Activated CD4-positive, alpha-beta memory T cell treated with anti-CD3 and anti-CD28 coated beads, Interleukin-2, amount 10 ng/mL, durations not matched to agents 7 days and 5 days (primary cell): ENCODE results near the gene NNAT. TPM values are rescaled to one million over a fixed set of nuclear protein-coding genes. Genes with fewer than 3 reads are reported as not detected.

ENCODE experiments used
- CTCF ChIA-PET: fragments of 350-600 bp; sonication (Branson Sonifier 250); formaldehyde crosslinking; loops from one replicate; lab custom pipeline; 2021; ENCODE audit warnings: antibody characterized with exemption, inconsistent platforms; lab: Charles Lee
- POLR2A ChIA-PET: fragments of 350-600 bp; sonication (Branson Sonifier 250); formaldehyde crosslinking; loops from one replicate; lab custom pipeline; 2021; ENCODE audit warnings: antibody characterized with exemption; lab: Charles Lee
- DNase-seq: peaks from one replicate; pipeline ENCODE4 v3.0.0-alpha.2; 2020
- H3K27ac Mint-ChIP-seq: one replicate; pipeline ENCODE4 v1.8.0; 2021; ENCODE audit warnings: mild to moderate bottlenecking, mixed read lengths
- H3K27me3 Mint-ChIP-seq: one replicate; pipeline ENCODE4 v1.8.0; 2021; ENCODE audit warnings: mixed read lengths
- H3K36me3 Mint-ChIP-seq: one replicate; pipeline ENCODE4 v1.8.0; 2021; ENCODE audit warnings: low read depth, mixed read lengths
- H3K4me1 Mint-ChIP-seq: one replicate; pipeline ENCODE4 v1.8.0; 2021; ENCODE audit warnings: mixed read lengths
- H3K4me3 Mint-ChIP-seq: one replicate; pipeline ENCODE4 v1.8.0; 2021; ENCODE audit warnings: mild to moderate bottlenecking, mixed read lengths
- H3K9me3 Mint-ChIP-seq: one replicate; pipeline ENCODE4 v1.8.0; 2021; ENCODE audit warnings: mixed read lengths
- total RNA-seq, 2 experiments: library from RNA; stranded (reverse); gene quantifications; one replicate each; pipeline ENCODE4 v1.2.3, GENCODE V29; 2021

Gene NNAT
- total RNA-seq, 2 experiments from 2014 or later = not detected

GRCh38 chr20:37522260-37523011, 1.4 kb downstream of the NNAT start:
- ChIA-PET POLR2A (no interaction called here), CTCF (interaction anchor here (0.8 kb wide), 1 partner anchor 320 kb away, joined by 3 read pairs; no protein-coding TSS in a partner anchor)
- H3K27me3 Mint-ChIP-seq = no peaks in the 10 kb centered on the region
- peaks cover 38% of the 10 kb centered on the region for H3K4me1 Mint-ChIP-seq
- peaks cover 26% of the 10 kb centered on the region for H3K36me3 Mint-ChIP-seq
- H3K9me3 Mint-ChIP-seq = no peaks in the 10 kb centered on the region
- H3K27ac Mint-ChIP-seq = no peak overlapping the region
- H3K4me3 Mint-ChIP-seq = no peak overlapping the region
- no peak for DNase-seq

- DNase-seq = no peak
- H3K36me3 Mint-ChIP-seq = peaks cover 21% of the 10 kb centered on the region
- ChIA-PET POLR2A (no interaction called here), CTCF (no interaction called here)
- no peak overlapping the region for H3K4me3 Mint-ChIP-seq
- peaks cover 41% of the 10 kb centered on the region for H3K4me1 Mint-ChIP-seq
- H3K9me3 Mint-ChIP-seq = no peaks in the 10 kb centered on the region
- no peaks in the 10 kb centered on the region for H3K27me3 Mint-ChIP-seq
- H3K27ac Mint-ChIP-seq = no peak overlapping the region
Measured at GRCh38 chr20:37523012-37523391, 2.0 kb downstream of the NNAT start.

- no peak for DNase-seq
- ChIA-PET CTCF (no interaction called here), POLR2A (no interaction called here)
- Mint-ChIP-seq H3K4me3 (no peak overlapping the region), H3K27me3 (no peaks in the 10 kb centered on the region), H3K27ac (no peak overlapping the region), H3K36me3 (peaks cover 14% of the 10 kb centered on the region), H3K4me1 (peaks cover 45% of the 10 kb centered on the region), H3K9me3 (no peaks in the 10 kb centered on the region)
Measured at GRCh38 chr20:37523911-37524700, 3.1 kb downstream of the NNAT start.

- Mint-ChIP-seq H3K4me1 (peaks cover 48% of the 10 kb centered on the region), H3K27ac (no peak overlapping the region), H3K9me3 (no peaks in the 10 kb centered on the region), H3K36me3 (peaks cover 14% of the 10 kb centered on the region), H3K27me3 (no peaks in the 10 kb centered on the region), H3K4me3 (no peak overlapping the region)
- ChIA-PET CTCF (no interaction called here), POLR2A (no interaction called here)
- peak; percentile 50 for DNase-seq
Measured at GRCh38 chr20:37524859-37525708, 4.0 kb downstream of the NNAT start.

- H3K36me3 Mint-ChIP-seq = peaks cover 6% of the 10 kb centered on the region
- ChIA-PET POLR2A (interaction anchor here (1.5 kb wide), 1 partner anchor 236 kb away, joined by 4 read pairs; the partner anchor contains the start of gene MANBAL), CTCF (no interaction called here)
- peak overlapping the region; percentile 16 for H3K4me3 Mint-ChIP-seq
- H3K9me3 Mint-ChIP-seq = no peaks in the 10 kb centered on the region
- H3K27me3 Mint-ChIP-seq = no peaks in the 10 kb centered on the region
- DNase-seq = no peak
- peaks cover 48% of the 10 kb centered on the region for H3K4me1 Mint-ChIP-seq
- H3K27ac Mint-ChIP-seq = no peak overlapping the region
Measured at GRCh38 chr20:37525810-37526209, 4.8 kb downstream of the NNAT start.

GRCh38 chr20:37526238-37526838, 5.3 kb downstream of the NNAT start:
- H3K4me3 Mint-ChIP-seq = peak overlapping the region; percentile 88
- no peaks in the 10 kb centered on the region for H3K9me3 Mint-ChIP-seq
- H3K27ac Mint-ChIP-seq = peak overlapping the region; percentile 37
- ChIA-PET POLR2A (interaction anchor here (1.1 to 1.5 kb wide), 2 partner anchors 237 to 345 kb away, joined by 3 to 4 read pairs; partner anchors contain the start of gene MANBAL), CTCF (no interaction called here)
- no peaks in the 10 kb centered on the region for H3K27me3 Mint-ChIP-seq
- H3K4me1 Mint-ChIP-seq = peaks cover 48% of the 10 kb centered on the region
- peaks cover 5% of the 10 kb centered on the region for H3K36me3 Mint-ChIP-seq
- no peak for DNase-seq

GRCh38 chr20:37526839-37527637, 6.0 kb downstream of the NNAT start:
- Mint-ChIP-seq H3K4me1 (peaks cover 48% of the 10 kb centered on the region), H3K27ac (peak overlapping the region; percentile 99), H3K27me3 (no peaks in the 10 kb centered on the region), H3K4me3 (peak overlapping the region; percentile 88), H3K36me3 (no peaks in the 10 kb centered on the region), H3K9me3 (no peaks in the 10 kb centered on the region)
- CTCF ChIA-PET = interaction anchor here (1.2 kb wide), 1 partner anchor 257 kb away, joined by 4 read pairs; no protein-coding TSS in a partner anchor
- no peak for DNase-seq
- POLR2A ChIA-PET = interaction anchor here (1.1 to 1.5 kb wide), 3 partner anchors 237 to 348 kb away, joined by 3 to 8 read pairs (median 4); partner anchors contain the start of genes MANBAL, MROH8 and RPN2

GRCh38 chr20:37527638-37528445, 6.8 kb downstream of the NNAT start, which contains the start of gene BLCAP:
Gene BLCAP (minus strand): TSS chr20:37527876. CDS start chr20:37519174, 8,702 bp downstream.
- ChIA-PET POLR2A (interaction anchor here (0.7 to 1.4 kb wide), 4 partner anchors 115 to 349 kb away, joined by 3 to 8 read pairs (median 3); partner anchors contain the start of genes MROH8 and RPN2), CTCF (interaction anchor here (1.2 to 1.5 kb wide), 2 partner anchors 131 to 258 kb away, joined by 3 to 4 read pairs; no protein-coding TSS in a partner anchor)
- Mint-ChIP-seq H3K36me3 (no peaks in the 10 kb centered on the region), H3K9me3 (no peaks in the 10 kb centered on the region), H3K27me3 (no peaks in the 10 kb centered on the region), H3K27ac (peak within 1 kb of the TSS; percentile 99), H3K4me3 (peak within 1 kb of the TSS; percentile 88), H3K4me1 (peaks cover 47% of the 10 kb centered on the region)
- DNase-seq = peak; percentile 92

- Mint-ChIP-seq H3K36me3 (no peaks in the 10 kb centered on the region), H3K9me3 (no peaks in the 10 kb centered on the region), H3K27me3 (no peaks in the 10 kb centered on the region), H3K27ac (peak overlapping the region; percentile 23), H3K4me3 (peak overlapping the region; percentile 88), H3K4me1 (peaks cover 43% of the 10 kb centered on the region)
- ChIA-PET POLR2A (interaction anchor here (0.7 to 0.9 kb wide), 2 partner anchors 116 to 350 kb away, joined by 3 read pairs; no protein-coding TSS in a partner anchor), CTCF (interaction anchor here (1.2 to 1.5 kb wide), 2 partner anchors 132 to 258 kb away, joined by 3 to 4 read pairs; no protein-coding TSS in a partner anchor)
- DNase-seq = no peak
Measured at GRCh38 chr20:37528446-37529213, 7.6 kb downstream of the NNAT start.

GRCh38 chr20:37529214-37529967, 8.3 kb downstream of the NNAT start:
- H3K4me3 Mint-ChIP-seq = peak overlapping the region; percentile 9
- H3K27ac Mint-ChIP-seq = no peak overlapping the region
- ChIA-PET CTCF (interaction anchor here (1.5 kb wide), 1 partner anchor 133 kb away, joined by 3 read pairs; no protein-coding TSS in a partner anchor), POLR2A (no interaction called here)
- DNase-seq = no peak
- no peaks in the 10 kb centered on the region for H3K9me3 Mint-ChIP-seq
- H3K27me3 Mint-ChIP-seq = peaks cover 2% of the 10 kb centered on the region
- H3K36me3 Mint-ChIP-seq = no peaks in the 10 kb centered on the region
- H3K4me1 Mint-ChIP-seq = peaks cover 39% of the 10 kb centered on the region
